NCI-H510A treated with DMSO at 0.1 percent for 48 hours (cell line): ENCODE results near the gene FILIP1L.

Source experiments
- DNase-seq: peaks from one replicate; lab custom pipeline; 2025; lab: John Stamatoyannopoulos, UW

Gene FILIP1L

DNA sequence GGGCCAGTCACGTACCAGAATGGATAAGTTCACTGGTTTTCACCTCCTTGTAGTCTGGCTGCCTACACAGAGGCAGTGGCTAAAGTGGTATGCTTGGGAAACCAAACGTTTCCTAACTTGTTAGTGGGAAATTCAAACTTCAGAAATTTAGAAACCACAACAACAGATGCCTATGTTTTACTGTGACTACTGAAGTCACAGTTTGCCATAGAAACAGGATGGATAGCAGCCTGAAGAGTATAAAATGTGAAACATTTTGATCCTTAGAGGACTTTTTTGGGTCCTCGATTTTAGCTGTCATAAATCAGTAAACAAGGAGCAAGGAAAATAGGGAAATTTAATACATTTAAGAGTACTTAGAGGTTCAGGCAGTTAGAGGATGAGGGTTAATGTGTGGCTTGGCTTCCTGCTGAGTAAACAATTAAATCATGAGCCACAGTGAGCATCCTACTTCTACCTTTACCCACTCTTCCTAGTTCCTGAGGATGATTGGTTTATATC, 248.0 kb downstream of the FILIP1L start:
- no peak for DNase-seq

DNA sequence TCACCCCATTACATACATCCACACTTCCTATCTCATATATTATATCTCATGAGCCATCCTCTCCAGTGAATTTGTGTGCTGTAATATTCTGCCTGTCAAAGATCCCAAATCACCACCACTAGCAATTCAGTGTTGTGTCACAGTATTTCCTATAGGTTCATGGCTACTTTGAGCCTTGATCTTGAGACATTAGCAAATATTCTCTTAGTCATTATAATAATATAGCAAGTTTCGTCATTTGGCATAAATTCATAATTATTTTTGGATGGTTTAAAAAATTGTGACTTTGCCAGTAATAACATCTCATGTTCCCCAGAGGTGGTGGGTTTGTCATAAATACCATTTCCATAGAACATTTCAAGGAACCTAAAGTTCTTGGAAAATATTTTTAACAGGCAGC, 249.0 kb downstream of the FILIP1L start:
- no peak for DNase-seq

DNA sequence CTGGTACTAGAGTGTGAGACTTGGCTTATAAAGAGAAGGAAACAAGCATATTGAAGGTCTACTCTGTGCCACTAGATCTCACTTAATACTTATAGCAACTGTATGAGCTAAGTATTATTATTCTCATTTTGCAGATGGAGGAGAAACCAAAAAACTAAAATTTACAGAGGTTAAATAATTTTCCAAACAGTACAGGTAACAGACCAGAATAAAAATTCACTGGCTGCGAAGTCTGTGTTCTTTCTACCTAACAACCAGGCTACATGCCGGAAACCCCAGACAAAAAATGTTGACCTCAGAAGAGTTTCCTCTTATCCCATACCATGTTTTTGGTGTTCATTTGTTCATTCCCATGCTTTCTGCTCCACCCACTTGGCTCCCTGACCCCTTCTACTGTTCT, 250.0 kb downstream of the FILIP1L start:
- no peak for DNase-seq

DNA sequence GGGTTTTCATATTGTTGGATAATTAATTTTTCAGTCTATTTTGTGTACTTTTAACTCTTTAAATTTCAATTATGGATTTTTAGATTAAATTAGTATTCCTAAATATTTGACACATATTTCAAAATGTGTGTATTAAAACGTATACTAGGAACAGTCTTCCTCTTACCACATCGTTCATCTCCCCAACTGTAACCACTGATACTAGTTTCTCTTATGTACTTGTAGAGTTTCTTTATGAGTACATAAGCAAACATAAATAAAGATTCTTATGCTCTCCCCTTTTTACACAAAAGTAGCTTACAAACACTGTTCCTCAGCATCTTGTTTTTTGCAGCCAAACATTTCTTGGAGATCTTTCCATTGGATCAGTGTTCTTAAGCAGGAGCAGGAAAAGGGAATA, 250.7 kb downstream of the FILIP1L start:
- no peak for DNase-seq

DNA sequence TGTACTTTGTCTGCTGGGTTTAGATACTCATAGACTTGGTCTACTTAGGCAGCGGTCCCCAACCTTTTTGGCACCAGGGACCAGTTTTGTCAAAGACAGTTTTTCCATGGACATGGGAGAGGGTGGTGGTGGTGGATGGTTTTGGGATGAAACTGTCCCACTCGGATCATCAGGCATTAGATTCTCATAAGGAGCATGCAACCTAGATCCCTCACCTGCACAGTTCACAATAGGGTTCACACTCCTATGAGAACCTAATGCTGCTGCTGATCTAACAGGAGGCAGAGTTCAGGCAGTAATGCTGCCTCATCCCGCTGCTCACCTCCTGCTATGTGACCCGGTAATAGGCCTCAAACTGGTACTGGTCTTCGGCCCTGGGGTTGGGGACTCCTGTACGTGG, 251.3 kb downstream of the FILIP1L start:
- DNase-seq = no peak

DNA sequence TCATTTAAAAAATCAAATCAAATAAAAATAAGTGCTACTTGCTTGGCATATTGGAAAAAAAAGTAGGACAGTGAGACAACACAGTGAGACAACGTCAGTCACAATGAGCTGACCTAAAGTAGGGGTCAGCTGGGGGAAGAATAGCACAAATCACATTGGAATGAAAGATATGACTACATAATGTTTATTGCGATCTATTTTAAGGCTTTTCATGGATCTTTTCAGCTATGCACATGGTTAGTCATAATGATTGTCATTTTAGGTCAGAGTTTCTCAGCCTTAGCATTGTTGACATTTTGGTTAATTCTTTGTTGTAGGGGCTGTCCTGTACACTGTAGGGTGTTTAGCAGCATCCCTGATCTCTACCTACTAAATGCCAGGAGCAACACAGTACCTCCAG, 252.1 kb downstream of the FILIP1L start:
- no peak for DNase-seq

DNA sequence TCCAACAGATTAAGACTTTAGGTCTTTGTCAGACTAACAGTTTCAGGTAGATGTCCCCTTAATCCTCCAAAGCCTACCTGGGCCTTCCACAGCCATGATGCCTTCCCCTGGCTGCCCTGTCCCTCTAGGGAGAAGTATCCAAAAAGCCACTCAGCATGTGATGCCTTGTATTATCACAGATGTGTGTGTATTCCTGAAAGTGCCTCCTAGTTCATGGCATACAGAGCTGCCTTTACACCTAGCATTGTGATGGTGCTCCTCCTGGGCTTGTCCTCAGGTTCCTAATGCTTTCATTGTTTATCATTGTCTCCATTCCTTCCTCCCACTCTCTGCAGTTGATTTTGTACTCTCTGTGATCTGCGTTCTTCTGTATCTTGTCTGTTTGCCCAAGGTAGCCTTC, 253.1 kb downstream of the FILIP1L start:
- no peak for DNase-seq

DNA sequence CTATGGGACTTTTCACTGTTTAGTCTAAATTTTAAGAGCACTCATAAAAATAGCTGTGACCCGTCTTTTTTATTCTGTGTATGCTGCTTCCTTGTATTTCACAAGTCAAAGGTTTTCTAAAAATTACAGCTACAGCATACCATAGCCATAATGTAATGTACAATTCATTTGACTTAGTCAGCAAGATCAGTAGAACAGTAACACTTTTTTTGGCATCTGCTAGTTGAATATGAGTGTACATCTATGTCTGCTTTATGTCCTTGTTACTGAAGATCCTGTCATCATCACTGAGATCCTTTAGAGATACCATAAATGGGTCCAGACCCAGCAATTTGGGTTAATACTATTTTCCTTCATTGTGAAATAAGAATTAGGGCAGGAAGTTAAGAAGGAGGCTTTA, 254.5 kb downstream of the FILIP1L start:
- DNase-seq = no peak

DNA sequence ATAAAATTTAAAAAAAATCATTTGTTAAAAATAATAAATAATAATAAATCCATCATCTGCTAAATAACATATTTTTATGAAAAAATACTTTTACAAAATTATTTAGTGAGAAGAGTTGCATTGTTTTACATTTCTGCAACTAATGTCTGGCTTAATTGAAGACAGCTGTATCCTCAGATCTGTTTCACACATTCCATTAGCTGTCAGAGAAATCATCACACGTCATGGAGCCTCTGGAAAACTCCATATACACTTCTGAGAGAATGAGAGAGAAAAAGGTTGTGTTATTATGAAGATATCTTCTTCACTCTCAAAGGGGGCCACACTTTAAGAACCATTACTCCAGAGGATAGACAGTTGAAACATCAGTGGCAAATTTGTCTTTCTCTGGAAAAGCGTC, 255.8 kb downstream of the FILIP1L start:
- DNase-seq = no peak

DNA sequence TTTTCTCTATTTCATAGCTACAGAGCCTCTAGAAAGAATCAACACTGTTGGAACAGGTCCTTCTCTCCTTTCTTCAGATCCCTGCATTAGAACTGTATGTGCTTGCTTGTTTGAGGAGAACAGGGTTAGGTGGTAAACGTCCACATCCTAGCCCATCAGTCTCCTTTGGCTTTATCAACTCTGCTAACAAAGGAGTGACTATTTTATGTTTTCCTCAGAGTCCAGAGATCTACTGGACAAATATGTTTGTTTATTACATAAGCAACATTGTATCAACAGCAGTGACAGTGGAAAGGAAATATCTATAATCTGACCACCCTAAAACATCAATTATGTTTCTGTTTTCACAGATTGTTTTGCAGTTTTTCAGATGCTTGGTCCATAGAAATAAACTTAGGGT, 257.0 kb downstream of the FILIP1L start:
- no peak for DNase-seq

DNA sequence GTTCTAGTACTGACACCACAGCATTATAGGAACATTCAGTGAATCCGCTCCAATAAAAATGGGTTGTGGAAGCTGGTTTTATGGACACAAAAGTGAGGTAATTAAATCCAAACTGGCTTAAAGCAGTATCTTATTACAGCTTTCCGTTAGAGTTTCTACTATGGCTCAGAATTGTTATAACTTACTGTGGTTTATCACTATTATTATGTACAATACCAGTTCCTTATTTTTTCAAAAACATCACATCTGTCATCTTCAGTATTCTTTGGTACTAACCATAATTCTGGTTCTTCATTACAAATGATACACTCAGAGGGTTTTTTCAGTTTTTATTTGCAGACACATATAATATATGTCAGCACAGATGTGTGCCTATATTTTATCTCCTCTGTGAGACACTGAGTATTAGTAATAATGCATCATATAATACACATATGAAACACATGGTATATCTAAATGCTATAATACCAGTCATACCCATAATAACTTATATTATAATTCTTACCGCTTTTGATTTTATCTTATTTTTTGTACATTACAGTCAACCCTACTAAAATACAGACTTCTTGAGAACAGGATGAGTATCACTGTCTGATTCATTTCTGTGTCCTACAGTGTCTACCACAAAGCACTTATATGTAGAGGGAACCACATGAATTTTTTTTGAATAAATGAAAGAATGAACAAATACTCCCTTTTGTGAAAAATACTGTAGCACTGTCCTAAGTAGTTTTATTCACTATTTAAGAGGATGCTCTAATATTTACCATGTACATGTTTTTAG, 257.7 kb downstream of the FILIP1L start:
- no peak for DNase-seq

DNA sequence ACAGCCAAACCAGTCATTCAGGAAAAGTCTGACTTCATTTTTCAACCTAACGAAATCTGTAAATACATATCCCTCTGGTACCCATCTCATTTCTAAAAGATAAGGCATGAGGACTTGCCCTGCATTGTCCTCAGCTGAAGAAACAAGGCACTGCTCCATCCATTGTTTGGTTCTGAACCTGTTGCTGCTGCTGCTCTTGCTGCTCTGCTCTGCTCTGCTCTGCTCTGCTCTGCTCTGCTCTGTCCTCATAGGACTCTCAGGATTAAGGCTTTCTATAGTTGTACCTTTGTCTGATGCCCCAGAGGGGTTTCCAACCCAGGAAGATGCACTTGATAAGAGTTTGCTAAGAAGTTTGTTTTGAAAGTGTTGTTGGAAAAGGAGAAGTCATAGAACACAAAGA, 258.4 kb downstream of the FILIP1L start:
- no peak for DNase-seq

DNA sequence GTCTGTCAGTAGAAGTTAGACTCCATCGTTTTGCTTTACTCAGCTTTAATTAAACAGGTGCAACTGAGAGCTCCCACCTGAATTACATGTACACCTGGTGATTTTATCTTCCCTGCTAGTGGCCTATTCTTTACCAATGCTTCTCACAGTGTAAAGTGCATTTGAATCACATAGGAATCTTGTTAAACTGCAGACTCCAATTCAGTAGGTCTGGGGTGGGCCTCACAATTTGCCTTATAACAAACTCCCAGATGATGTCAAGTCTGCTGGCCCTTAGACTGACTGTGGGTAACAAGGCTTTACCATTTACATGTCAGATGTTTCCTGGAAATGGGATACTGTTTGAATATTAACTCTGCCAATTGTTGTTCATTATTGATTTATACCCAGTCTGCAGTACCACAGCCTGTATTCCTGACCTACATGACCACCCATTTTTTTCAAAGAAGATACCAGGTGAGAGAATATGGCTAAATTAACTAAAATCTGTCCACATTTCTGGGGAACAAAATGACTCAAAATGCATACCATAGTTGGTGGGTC, 259.5 kb downstream of the FILIP1L start:
- peak; percentile 2 for DNase-seq

DNA sequence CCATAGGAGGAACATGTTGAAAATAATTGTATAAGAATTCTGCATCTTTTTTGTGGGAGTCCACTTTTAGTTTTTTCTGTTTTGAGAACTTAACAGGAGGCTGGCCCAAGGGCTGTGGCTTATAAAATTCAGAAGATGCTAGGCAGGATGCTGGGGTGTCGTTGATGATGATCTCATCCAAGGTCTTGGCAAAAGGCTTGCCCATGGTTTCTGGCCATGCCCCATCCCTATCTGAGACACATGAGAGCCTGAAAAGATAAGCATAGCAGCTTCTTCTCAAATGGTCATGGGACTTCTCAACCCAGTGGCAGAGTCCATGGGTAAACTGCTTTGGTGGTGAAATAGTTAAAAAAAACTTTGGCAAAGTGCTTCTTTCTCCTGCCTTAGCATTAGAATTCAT, 261.4 kb downstream of the FILIP1L start:
- DNase-seq = no peak

DNA sequence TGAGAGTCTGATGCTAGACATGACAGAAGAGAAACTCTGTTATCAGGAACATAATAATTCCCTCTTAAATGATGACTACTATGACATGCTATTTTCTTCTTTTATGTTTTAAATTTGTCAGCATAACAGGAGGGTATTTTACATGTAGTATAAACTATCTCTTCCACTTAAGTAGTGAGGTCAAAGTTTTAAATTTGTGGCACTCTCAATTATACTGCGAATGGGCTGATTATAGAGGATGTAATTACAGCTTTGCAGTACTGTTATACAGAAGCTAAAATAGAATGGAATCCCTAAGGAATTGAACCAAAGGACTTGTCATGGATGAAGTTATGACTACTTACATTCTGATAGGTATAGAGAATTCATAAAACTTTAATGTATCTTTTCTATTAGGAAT, 262.3 kb downstream of the FILIP1L start:
- no peak for DNase-seq

DNA sequence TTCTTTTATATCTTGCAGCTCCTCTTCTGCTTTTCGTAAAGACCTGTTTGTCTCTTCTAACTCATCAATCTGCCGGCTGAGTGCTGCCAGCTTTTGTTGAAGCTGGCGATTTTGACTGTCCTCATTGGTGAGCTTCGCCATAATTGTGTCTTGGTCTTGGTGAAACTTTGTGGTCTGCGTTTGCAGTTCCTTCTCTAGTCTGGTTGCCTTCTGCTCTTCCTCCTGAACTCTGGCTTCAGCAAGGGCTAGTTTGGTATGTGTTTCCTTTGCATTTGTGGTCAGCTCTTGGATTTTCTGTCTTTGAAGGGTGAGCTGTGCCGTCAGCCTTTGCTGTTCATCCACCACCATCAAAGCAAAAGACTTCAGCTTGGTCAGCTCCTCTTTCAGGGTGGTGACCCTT, 263.7 kb downstream of the FILIP1L start:
- DNase-seq = no peak

DNA sequence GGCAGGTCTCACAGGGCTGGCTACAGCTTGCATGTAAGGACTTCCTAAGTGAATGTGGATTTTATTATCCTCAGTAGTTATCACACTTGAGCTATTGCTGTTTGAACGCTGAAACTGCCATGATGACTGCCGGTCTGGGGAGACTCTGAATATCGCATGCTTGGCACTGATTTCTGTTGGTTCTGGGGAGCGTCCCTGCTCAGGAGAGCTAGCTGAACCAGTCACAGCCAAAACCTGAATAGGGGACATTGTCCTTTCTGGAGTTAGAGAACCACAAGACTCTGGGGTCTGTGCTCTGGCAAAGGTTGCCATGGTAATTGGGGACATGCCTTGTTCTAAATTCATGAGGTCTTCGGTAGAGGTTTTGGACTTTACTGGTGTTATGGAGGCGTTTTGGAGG, 265.9 kb downstream of the FILIP1L start:
- no peak for DNase-seq

DNA sequence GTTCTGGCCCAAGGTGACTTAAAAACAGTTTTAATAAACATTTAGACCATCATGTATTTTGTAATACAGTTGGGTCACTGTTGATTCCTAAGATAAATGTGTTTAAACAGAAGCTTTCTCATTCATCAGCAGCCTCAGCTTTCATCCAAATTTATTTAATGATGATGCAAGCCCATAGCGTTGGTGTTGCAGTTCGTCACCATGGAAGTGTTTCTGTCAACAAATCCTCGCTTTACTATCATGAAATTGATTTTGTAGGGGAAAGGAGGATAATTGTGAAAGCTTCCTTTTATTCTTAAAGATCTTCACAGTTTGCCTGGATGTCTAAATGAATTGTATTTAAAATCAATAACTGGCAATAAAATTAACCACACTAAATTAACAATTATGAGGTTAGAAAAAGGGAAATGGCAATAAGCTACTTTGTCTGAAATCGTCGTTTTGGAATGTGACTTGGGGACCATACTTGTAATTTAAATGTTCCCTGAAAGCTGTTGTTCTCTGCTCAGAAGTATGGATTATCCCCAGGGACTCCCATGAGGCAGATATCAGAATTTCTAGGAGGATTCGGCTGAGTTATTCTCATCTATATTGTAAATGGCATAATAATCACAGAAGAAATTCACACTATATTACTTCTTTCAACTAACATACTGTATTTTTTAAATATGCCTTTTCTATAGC, 267.7 kb downstream of the FILIP1L start:
- no peak for DNase-seq

DNA sequence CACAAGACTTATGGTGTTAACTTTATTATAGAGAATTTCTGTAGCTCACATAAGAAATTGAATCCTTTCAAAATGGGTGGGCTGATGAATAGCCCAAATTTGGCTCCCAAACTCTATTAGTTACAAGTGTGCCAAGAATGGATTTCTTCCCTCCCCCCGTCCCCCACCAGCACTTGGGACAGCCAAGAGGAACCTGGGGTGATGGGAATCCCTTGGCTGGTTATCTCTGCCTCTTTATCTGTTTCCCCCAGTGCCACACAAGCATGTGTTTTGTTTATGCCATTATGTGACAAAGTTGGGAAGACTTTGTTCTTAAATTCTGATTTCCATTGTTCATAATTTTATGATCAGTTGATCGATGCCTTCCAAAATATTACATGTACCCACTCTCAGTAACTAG, 268.3 kb downstream of the FILIP1L start:
- DNase-seq = no peak

DNA sequence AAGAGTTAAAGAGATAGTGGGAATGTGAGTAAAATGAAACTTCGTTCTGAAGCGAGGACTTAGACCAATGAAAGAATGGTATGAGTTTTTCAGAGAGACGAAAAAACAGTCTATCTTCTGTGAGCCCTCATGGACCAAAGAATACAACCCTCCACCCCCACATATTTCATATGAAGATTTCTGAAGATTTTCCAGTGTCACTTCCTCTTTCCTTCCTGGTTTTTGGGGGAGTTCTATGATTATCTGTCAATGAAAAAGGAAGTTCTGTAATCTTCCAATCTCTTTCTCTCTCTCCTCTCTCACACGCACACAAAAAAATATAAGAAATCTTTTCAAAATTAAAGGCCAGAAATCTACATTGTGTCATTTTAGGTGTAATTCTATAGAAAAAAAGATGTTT, 269.0 kb downstream of the FILIP1L start:
- DNase-seq = no peak

DNA sequence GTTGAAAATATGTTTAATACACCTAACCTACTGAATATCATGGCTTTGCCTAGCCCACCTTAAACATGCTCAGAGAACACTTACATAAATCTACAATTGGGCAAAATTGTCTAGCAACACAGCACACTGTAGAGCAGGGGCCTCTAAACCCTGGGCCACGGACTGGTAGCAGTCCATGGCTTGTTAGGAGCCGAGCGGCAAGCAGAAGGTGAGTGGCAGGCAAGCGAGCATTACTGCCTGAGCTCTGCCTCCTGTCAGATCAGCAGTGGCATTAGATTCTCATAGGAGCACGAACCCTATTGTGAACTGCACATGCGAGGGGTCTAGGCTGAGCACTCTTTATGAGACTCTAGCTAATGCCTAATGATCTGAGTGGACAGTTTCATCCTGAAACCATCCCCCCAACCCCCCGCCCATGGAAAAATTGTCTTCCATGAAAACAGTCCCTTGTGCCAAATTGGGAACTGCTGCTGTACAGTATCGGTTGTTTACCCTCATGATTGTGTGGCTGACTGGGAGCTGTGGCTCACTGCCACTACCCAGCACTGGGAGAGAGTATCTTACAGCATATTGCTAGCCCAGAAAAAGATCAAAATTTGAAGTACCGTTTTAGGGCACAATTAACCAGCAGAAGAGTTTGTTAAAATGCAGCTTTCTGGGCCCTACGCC, 270.6 kb downstream of the FILIP1L start:
- no peak for DNase-seq

DNA sequence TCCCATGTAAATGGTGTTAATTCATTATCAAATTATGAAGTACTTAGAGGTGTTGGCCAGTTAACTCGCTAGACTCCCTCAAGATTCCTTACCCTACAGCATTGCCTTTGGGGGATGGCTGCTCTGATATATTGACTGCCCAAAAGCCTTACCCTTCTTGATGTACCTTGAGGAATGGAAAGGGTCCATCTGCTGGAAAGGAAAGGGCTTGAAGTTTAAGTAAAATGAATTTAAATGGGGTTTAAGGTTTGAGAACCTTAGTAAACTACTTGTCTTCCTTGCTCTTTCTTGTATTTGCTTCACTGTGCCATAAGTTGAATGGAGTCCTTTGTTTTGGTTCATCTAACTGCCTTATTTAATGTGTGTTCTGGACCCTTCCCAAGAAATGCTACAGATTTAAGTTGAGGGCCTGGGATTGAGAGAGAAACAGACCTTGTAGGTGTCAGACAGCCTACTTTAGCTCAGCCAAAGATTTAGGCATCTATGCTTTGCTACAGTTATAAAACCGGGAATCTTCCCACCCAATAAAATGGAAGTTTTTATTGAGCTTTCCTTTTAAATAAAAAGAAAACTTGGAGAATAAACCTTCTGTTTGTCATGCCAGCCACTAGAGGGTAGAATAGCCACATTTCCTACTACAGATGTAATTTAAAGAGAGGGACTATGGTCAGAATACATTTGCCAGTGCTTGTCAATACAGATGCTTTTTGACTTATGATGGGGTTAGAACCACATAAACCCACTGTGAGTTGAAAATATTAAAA, 271.3 kb downstream of the FILIP1L start:
- peak; percentile 27 for DNase-seq
